Measurements from ENCODE around the gene PLEKHJ1. TPM values are rescaled to one million over a fixed set of nuclear protein-coding genes. Genes with fewer than 3 reads are reported as not detected.

The PLEKHJ1 gene
- total and polyA plus RNA-seq, 2 experiments from 2014 or later = 255 to 342 TPM

DNA sequence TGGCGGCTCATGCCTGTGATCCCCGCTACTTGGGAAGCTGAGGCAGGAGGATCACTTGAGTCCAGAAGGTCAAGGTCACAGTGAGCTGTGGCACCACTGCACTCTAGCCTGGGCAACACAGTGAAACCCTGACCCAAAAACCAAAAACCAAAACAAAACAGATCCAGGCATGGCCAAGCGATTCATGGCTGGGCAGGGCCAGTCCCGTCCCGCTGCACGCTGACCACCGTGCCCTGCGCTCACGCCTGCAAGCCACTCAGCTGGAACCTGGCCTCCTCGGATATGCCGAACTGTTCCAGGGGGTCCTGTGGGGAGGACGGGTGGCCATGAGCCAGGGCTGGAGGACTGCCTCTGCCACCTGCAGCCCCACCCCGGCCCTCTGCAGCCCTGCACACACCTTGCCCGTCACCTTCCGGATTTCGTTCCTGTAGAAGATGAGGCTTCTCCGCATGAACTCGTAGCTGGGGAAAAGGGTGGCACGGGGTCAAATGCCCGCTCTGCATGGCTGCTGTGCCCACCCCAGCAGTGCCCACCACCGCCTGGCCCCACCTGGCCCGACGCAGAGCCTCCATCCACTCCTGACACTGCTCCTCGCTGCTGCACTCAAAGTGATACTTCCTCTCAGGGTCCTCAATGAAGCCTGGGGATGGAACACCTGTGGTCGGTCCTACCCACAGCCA is 2.4 kb downstream of the PLEKHJ1 start:
- Histone ChIP-seq H3K9me3 (ENCODE audit: low read depth) (no peaks in the 10 kb centered on the region), H3K36me3 (peaks cover 16% of the 10 kb centered on the region), H3K27me3 (no peaks in the 10 kb centered on the region), H3K4me1 (ENCODE audit: low read depth) (peaks cover 12% of the 10 kb centered on the region), H3K27ac (no peak overlapping the region), H3K4me3 (no peak overlapping the region)
- TF ChIP-seq, protein P1, sequence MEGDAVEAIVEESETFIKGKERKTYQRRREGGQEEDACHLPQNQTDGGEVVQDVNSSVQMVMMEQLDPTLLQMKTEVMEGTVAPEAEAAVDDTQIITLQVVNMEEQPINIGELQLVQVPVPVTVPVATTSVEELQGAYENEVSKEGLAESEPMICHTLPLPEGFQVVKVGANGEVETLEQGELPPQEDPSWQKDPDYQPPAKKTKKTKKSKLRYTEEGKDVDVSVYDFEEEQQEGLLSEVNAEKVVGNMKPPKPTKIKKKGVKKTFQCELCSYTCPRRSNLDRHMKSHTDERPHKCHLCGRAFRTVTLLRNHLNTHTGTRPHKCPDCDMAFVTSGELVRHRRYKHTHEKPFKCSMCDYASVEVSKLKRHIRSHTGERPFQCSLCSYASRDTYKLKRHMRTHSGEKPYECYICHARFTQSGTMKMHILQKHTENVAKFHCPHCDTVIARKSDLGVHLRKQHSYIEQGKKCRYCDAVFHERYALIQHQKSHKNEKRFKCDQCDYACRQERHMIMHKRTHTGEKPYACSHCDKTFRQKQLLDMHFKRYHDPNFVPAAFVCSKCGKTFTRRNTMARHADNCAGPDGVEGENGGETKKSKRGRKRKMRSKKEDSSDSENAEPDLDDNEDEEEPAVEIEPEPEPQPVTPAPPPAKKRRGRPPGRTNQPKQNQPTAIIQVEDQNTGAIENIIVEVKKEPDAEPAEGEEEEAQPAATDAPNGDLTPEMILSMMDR (IDR thresholded peaks at IDR 0.05; ENCODE audit: low read depth, low read length) = no peak
- DNase-seq (ENCODE audit: low read depth in 1 of 2, low spot score in 1 of 2) = no peak

DNA sequence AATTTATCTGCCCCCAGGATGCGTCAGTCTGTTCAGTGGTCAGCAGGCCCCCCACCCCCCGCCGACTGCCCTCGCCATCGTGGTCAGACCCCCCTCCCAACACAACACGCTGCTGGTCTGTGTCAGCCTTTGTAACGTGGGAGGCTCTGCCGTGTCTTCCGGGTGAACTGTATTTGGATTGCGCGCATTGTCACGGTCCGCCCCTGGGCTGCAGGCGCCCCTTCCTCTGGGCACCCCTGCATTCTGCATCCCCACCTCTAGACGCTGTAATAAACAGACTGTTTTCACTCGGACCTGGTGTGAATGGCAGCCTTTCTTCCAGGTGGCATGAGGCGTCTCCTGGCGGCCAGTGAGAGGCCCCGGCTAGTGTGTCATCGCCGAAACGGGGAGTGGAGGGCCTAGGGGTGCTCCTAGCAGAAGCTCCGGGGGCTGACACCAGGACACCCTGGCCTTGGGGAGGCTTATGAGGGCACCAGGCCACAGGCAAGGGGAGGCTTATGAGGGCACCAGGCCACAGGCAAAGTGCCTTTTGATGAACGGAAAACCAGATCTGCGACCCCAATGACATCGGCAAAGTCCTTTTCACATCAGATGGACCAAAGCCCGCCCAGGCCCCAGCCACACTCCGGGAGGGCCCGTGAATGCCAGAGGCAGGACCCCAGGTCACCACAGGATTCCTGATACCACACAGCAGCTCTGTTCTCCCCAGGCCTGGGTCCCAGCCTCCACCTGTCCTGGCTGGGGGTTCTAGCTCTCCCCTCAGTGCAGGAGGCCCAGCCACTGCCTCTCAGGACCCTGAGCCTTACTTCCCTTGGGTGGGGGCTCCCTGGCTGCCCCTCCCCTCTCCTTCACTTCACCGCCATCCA is 3.6 kb downstream of the PLEKHJ1 start:
- Histone ChIP-seq H3K9me3 (ENCODE audit: low read depth) (no peaks in the 10 kb centered on the region), H3K27me3 (no peaks in the 10 kb centered on the region), H3K4me1 (ENCODE audit: low read depth) (peaks cover 6% of the 10 kb centered on the region), H3K36me3 (peaks cover 24% of the 10 kb centered on the region), H3K4me3 (no peak overlapping the region), H3K27ac (peak overlapping the region; percentile 59)
- no peak for DNase-seq (ENCODE audit: low read depth in 1 of 2, low spot score in 1 of 2)
- TF ChIP-seq, protein P1 (IDR thresholded peaks at IDR 0.05; ENCODE audit: low read depth, low read length) = no peak

DNA sequence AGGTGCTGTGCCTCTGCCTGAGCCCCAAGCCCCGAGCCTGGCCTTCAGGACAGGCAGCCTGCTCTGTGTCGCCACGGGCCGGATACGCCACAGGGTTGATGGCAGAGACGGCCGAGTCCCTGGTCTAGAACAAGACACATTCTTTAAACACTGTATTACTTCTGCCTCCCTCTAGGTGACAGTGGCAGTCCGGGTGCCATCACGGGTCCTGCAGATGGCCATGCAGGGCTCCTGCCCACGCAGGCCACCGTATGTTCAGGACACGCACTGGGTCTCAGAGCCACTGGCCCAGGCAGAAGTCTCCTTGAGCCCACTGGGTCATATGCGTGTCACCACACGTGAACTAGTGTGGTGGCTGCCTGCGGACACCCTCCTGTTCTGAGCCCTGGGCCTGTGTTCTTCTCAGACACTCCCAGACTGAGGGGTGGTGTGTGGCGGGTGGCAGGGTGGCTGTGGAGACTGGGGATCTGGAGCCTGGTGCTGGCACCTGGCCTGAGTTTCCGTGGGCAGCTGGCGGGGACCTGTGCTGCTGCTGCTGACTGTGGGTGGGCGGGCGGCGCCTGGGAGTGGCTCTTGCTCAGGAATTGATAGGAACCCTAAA is 4.4 kb downstream of the PLEKHJ1 start:
- no peaks in the 10 kb centered on the region for H3K27me3 ChIP-seq
- H3K4me1 ChIP-seq (ENCODE audit: low read depth) = peaks cover 3% of the 10 kb centered on the region
- TF ChIP-seq, protein P1 (IDR thresholded peaks at IDR 0.05; ENCODE audit: low read depth, low read length) = no peak
- no peak overlapping the region for H3K4me3 ChIP-seq
- H3K36me3 ChIP-seq = peaks cover 30% of the 10 kb centered on the region
- no peaks in the 10 kb centered on the region for H3K9me3 ChIP-seq (ENCODE audit: low read depth)
- H3K27ac ChIP-seq = peak overlapping the region; percentile 59
- DNase-seq (ENCODE audit: low read depth in 1 of 2, low spot score in 1 of 2) = no peak

DNA sequence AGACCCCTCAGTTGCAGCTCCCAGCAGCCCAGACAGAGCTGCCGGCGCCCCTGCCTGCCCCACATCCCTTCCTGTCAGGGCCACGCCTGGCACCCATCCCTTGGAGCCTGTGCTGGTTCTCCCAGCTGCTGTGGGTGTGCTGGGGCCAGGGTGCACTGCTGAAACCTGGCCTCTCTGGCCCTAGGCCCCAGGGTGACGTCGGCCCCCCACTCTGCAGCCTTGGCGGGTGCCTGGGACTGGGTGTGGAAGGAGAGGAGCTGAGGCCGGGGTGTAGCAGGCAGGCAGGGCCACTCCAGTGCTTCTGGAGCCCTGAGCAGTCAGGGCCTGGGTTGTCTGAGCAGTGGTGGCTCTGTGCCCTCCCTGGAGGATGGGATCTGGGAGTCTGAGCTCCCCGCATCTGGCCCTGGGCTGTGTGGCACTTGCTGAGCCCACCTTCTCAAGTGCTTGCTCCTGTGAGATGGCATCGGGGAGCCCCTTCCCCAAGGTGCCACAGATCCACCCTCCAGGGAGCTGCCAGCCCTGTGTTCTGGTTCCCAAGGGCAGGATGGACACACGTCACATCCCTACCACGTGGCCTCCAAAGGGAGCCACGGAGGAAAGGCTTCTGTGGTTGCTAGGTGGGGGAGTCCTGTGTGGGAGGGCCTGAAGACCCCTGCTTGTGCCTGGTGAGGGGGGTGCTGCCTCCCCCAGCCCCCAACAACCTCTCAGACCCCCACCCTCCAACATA is 5.2 kb downstream of the PLEKHJ1 start:
- Histone ChIP-seq H3K27ac (peak overlapping the region; percentile 59), H3K9me3 (ENCODE audit: low read depth) (no peaks in the 10 kb centered on the region), H3K27me3 (no peaks in the 10 kb centered on the region), H3K4me3 (no peak overlapping the region), H3K36me3 (peaks cover 35% of the 10 kb centered on the region), H3K4me1 (ENCODE audit: low read depth) (peaks cover 3% of the 10 kb centered on the region)
- TF ChIP-seq, protein P1 (IDR thresholded peaks at IDR 0.05; ENCODE audit: low read depth, low read length) = no peak
- no peak for DNase-seq (ENCODE audit: low read depth in 1 of 2, low spot score in 1 of 2)

DNA sequence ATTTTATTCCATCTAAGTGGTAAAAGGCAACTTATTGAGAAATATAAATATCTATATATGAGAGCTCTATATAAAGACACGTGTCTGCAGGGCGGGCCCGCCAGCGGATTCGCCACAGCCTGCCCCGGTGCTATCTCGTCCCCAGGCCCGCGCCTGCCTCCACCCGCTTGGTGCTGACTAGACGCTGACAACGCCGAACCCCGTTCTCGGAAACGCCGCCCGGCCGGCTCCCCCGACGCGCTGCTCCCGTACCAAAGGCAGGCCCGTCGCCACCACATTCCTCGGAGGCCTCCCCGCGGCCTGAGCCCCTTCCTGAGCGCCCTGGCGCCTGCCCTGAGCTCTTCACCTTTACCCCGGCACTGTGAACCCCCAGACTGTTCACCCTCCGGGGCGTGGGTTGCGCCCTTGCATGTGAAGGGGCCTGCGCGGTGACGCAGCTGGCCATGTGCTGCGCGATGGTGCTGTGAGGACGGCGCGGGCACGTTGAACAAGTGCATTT is 6.0 kb downstream of the PLEKHJ1 start:
- Histone ChIP-seq H3K9me3 (ENCODE audit: low read depth) (no peaks in the 10 kb centered on the region), H3K27me3 (no peaks in the 10 kb centered on the region), H3K27ac (peak overlapping the region; percentile 59), H3K4me3 (no peak overlapping the region), H3K4me1 (ENCODE audit: low read depth) (peaks cover 1% of the 10 kb centered on the region), H3K36me3 (peaks cover 38% of the 10 kb centered on the region)
- TF ChIP-seq, protein P1 (IDR thresholded peaks at IDR 0.05; ENCODE audit: low read depth, low read length) = no peak
- no peak for DNase-seq (ENCODE audit: low read depth in 1 of 2, low spot score in 1 of 2)
